Right lobe of liver (tissue), 6 donors: ENCODE results near the gene PPP1R15B. TPM values are rescaled to one million over a fixed set of nuclear protein-coding genes. Genes with fewer than 3 reads are reported as not detected.

Source experiments
- ATAC-seq, 4 donors: fragments of 200-7000 bp; cut with Tn5 transposase; one replicate each; pipeline ENCODE4 v1.9.1; 2020; ENCODE audit warnings: mild to moderate bottlenecking in 4 of 4, moderate library complexity in 4 of 4
- DNase-seq, 3 donors: peaks; one replicate each; pipeline ENCODE4 v3.0.0-alpha.2; 2020
- H3K27ac ChIP-seq, 3 donors: fragments of 200-600 bp; one replicate each; pipeline ENCODE4 v1.8.0; 2022
- H3K27me3 ChIP-seq, 2 donors: fragments of 200-600 bp; one replicate each; pipeline ENCODE4 v1.8.0; 2022
- H3K36me3 ChIP-seq, 4 donors: fragments of 200-600 bp; sonication (generic) in 1 of 4; one replicate each; pipeline versions ENCODE4 v1.5.1 to v1.8.0; 2017 to 2022; ENCODE audit warnings: control low read depth in 1 of 4
- H3K4me1 ChIP-seq, 4 donors: fragments of 200-600 bp; sonication (generic) in 1 of 4; one replicate each; pipeline versions ENCODE4 v1.5.1 to v1.8.0; 2017 to 2022; ENCODE audit warnings: control low read depth in 1 of 4
- H3K4me3 ChIP-seq, 3 donors: fragments of 200-600 bp; one replicate each; pipeline ENCODE4 v1.8.0; 2022
- H3K9me3 ChIP-seq, 4 donors: fragments of 200-600 bp; sonication (generic) in 1 of 4; one replicate each; pipeline versions ENCODE4 v1.5.1 to v1.8.0; 2017 to 2022; ENCODE audit warnings: control low read depth in 1 of 4
- CTCF ChIP-seq, 4 donors: fragments of 200-600 bp in 3 of 4; fragments of 450-650 bp in 1 of 4; IDR thresholded peaks; one replicate each; pipeline versions ENCODE4 v1.5.1 to v1.8.0; 2016 to 2022; ENCODE audit warnings: antibody characterized with exemption in 4 of 4, mild to moderate bottlenecking in 2 of 4
- POLR2A ChIP-seq: fragments of 450-650 bp; IDR thresholded peaks from one replicate; pipeline ENCODE4 v1.6.1; 2017; ENCODE audit warnings: antibody characterized with exemption, mild to moderate bottlenecking
- WGBS: methylation state at CpG from one replicate; pipeline ENCODE4 v1.1.6; 2018; ENCODE audit warnings: low coverage, low lambda C conversion rate; ENCODE audit not compliant: insufficient coverage; ENCODE audit errors: missing lambda C conversion rate; 5-methylcytosine and 5-hydroxymethylcytosine counted together
- intact Hi-C, 2 donors: fragments of 100-400 bp; cut with DNase I; formaldehyde crosslinking; loops; one replicate each; pipeline versions ENCODE4 v1.11.2 to v1.14.1; 2022
- small RNA-seq, 2 experiments: library from RNA; depleted of rRNA; stranded (forward); fragments of <200 nt; gene quantifications; one replicate each; pipeline ENCODE3, GENCODE V24; 2016
- total RNA-seq, 6 experiments: library from RNA; depleted of rRNA in 2 of 6; stranded (reverse); fragments of >200 nt in 2 of 6; fragmentation: NEBNext Ultra II Directional in 3 of 6; extraction: Animal tissue kit (Norgen Biotek cat#: 25700) in 3 of 6; gene quantifications; one replicate each; pipeline versions ENCODE4 v1.1.0 to v1.2.4, GENCODE V29; 2016 to 2023
- donor health status: DM: no; HTN: yes; CAD: no.
- donor health status: DM: no; HTN: no; CAD: no.
- donor health status: DM: no; HTN: no; CAD: no.
- donor health status: DM: no; HTN: yes; CAD: no.
- donor health status: DM: no; HTN: yes; CAD: no.

The PPP1R15B gene
- total RNA-seq, 6 experiments from 2014 or later = 28.6 to 43.6 (median 34.3) TPM

- no peak overlapping the region for H3K27ac ChIP-seq
- no peaks in the 10 kb centered on the region for H3K27me3 ChIP-seq
- ATAC-seq (no peak), DNase-seq (no peak)
- H3K36me3 ChIP-seq = no peaks in the 10 kb centered on the region
- 93% methylated on average over 4 of the region's 4 CpGs for WGBS
- H3K4me1 ChIP-seq = no peaks in the 10 kb centered on the region
- no peaks in the 10 kb centered on the region for H3K9me3 ChIP-seq
- TF ChIP-seq CTCF (IDR thresholded peaks at IDR 0.05) = no peak
- TF ChIP-seq POLR2A = no peak
- intact Hi-C loops = no loop called here
- H3K4me3 ChIP-seq = no peak overlapping the region
Observed at GRCh38 chr1:204355913-204356312, 55.7 kb downstream of the PPP1R15B start.

GRCh38 chr1:204354579-204354978 is 57.0 kb downstream of the PPP1R15B start:
- Histone ChIP-seq H3K4me3 (no peak overlapping the region), H3K9me3 (no peaks in the 10 kb centered on the region), H3K27ac (no peak overlapping the region), H3K36me3 (no peaks in the 10 kb centered on the region), H3K4me1 (no peaks in the 10 kb centered on the region), H3K27me3 (no peaks in the 10 kb centered on the region)
- WGBS = 80% methylated on average over 2 of the region's 6 CpGs
- no peak for TF ChIP-seq POLR2A
- ATAC-seq (no peak), DNase-seq (no peak)
- intact Hi-C loops = no loop called here

Small RNA genes lying within 50 kb of the gene (small RNA-seq; reads per million reads assigned to genes)
- gene AL606489.2 = 0 reads per million in 2 experiments

Other genes starting within 250 kb of the PPP1R15B start
- under 1 TPM in 5 of 6 experiments, not detected in 1; 0.25 to 0.44 (median 0.27) TPM for gene REN, start 245.5 kb downstream of the PPP1R15B start, total RNA-seq
- gene KISS1, start 215.3 kb downstream of the PPP1R15B start, total RNA-seq = 1 to 10 TPM in 1 of 6 experiments, under 1 TPM in 2, not detected in 3; 0.51 to 1.1 (median 0.72) TPM
- gene GOLT1A, start 197.8 kb downstream of the PPP1R15B start, total RNA-seq = 100 to 1,000 TPM in 1 of 6 experiments, 10 to 100 TPM in 5; 49.4 to 103 (median 74.5) TPM
- gene PLEKHA6, start 51.9 kb downstream of the PPP1R15B start, total RNA-seq = 10 to 100 TPM; 16.6 to 31.1 (median 22.1) TPM
- 10 to 100 TPM in 3 of 6 experiments, 1 to 10 TPM in 3; 7.6 to 18.5 (median 10.1) TPM for gene PIK3C2B, start 83.0 kb upstream of the PPP1R15B start, total RNA-seq
- 10 to 100 TPM; 21.0 to 37.6 (median 25.3) TPM for gene MDM4, start 104.6 kb upstream of the PPP1R15B start, total RNA-seq